ENCODE results near the gene SEMA5A.

DNA sequence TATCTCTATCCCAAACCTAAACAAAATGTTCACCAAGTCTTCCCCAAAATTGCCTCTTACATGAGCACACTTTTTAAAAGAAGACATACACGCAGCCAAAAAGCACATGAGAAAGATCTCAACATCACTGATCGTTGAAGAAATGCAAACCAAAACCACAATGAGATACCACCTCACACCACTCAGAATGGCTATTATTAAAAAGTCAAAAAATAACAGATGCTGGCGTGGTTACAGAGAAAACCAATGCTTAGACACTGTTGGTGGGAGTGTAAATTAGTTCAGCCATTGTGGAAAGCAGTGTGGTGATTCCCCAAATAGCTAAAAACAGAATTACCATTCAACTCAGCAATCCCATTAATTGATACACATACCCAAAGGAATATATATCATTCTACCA lies 83.8 kb downstream of the SEMA5A start:
- no peak for TF ChIP-seq EZH2 (IDR thresholded peaks at IDR 0.05; ENCODE audit: borderline replicate concordance, insufficient read depth, low read depth, low read length, poor library complexity, severe bottlenecking)
- TF ChIP-seq, protein P1, sequence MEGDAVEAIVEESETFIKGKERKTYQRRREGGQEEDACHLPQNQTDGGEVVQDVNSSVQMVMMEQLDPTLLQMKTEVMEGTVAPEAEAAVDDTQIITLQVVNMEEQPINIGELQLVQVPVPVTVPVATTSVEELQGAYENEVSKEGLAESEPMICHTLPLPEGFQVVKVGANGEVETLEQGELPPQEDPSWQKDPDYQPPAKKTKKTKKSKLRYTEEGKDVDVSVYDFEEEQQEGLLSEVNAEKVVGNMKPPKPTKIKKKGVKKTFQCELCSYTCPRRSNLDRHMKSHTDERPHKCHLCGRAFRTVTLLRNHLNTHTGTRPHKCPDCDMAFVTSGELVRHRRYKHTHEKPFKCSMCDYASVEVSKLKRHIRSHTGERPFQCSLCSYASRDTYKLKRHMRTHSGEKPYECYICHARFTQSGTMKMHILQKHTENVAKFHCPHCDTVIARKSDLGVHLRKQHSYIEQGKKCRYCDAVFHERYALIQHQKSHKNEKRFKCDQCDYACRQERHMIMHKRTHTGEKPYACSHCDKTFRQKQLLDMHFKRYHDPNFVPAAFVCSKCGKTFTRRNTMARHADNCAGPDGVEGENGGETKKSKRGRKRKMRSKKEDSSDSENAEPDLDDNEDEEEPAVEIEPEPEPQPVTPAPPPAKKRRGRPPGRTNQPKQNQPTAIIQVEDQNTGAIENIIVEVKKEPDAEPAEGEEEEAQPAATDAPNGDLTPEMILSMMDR (IDR thresholded peaks at IDR 0.05) = no peak

Measured in B cell (primary cell).